Measurements from ENCODE around the gene KCTD11. TPM values are rescaled to one million over a fixed set of nuclear protein-coding genes. Genes with fewer than 3 reads are reported as not detected.

The KCTD11 gene
- total and polyA plus RNA-seq, 10 of the 15 experiments (the other 5 are each of a cell fraction or from before 2014, with no cell fraction given): 0.05 to 7.3 (median 2.9) TPM

GRCh38 chr17:7403977-7404736 is 52.2 kb downstream of the KCTD11 start, which contains the start of gene TMEM256 (continued):
- TF ChIP-seq IKZF1 (conservative IDR thresholded peaks at IDR 0.05): peak; percentile 45; the same call in 1 of the 2 replicates
- TF ChIP-seq ETV6 (conservative IDR thresholded peaks at IDR 0.05 in 1 of 2, IDR thresholded peaks at IDR 0.05 in 1 of 2; ENCODE audit: borderline replicate concordance in 1 of 2, low read depth in 1 of 2): no peak
- TF ChIP-seq EGR1 (IDR thresholded peaks at IDR 0.05; ENCODE audit: borderline replicate concordance in 1 of 2, low read depth in 2 of 2, low read length in 2 of 2): 0 out of 3 replicates have a peak, but pooled peaks of 1 of the 2 experiments have one; percentile 5
- no peak for TF ChIP-seq ZNF24 (IDR thresholded peaks at IDR 0.05)
- TF ChIP-seq ZNF217 (IDR thresholded peaks at IDR 0.05): no peak
- TF ChIP-seq ESRRA (IDR thresholded peaks at IDR 0.05; ENCODE audit: low read length): no peak
- no peak for TF ChIP-seq CBX5 (IDR thresholded peaks at IDR 0.05; ENCODE audit: low read depth)
- no peak for TF ChIP-seq ZBED1 (IDR thresholded peaks at IDR 0.05; ENCODE audit: borderline replicate concordance)
- no peak for TF ChIP-seq PBX3 (IDR thresholded peaks at IDR 0.05; ENCODE audit: insufficient replicate concordance, low read depth, low read length)
- TF ChIP-seq EZH2 (IDR thresholded peaks at IDR 0.05; ENCODE audit: borderline replicate concordance, control insufficient read depth, low read depth, low read length): no peak
- TF ChIP-seq YBX1 (IDR thresholded peaks at IDR 0.05): no peak
- peak; percentile 31; the same call in 1 of the 2 replicates for TF ChIP-seq PKNOX1 (IDR thresholded peaks at IDR 0.05)
- TF ChIP-seq MLLT1 (IDR thresholded peaks at IDR 0.05): no peak
- no peak for TF ChIP-seq DPF2 (IDR thresholded peaks at IDR 0.05)
- no peak; the same call in 1 of the 2 replicates for TF ChIP-seq ZBTB40 (IDR thresholded peaks at IDR 0.05; ENCODE audit: borderline replicate concordance)
- no peak for TF ChIP-seq IRF4 (IDR thresholded peaks at IDR 0.05; ENCODE audit: low read depth, low read length)
- TF ChIP-seq PRDM15 (CRISPR knock-in tag; IDR thresholded peaks at IDR 0.05): no peak

All from GM12878 (cell line).